ENCODE data around the gene MINDY1. TPM values are rescaled to one million over a fixed set of nuclear protein-coding genes. Genes with fewer than 3 reads are reported as not detected.
A peak's percentile ranks its signal among the peaks of the same experiment; 100 is the strongest.

Gene MINDY1
- total and polyA plus RNA-seq, 3 donors from 2014 or later = 49.8 to 69.8 (median 56.9) TPM

- no peaks in the 10 kb centered on the region for H3K27me3 ChIP-seq
- TF ChIP-seq, protein P1, sequence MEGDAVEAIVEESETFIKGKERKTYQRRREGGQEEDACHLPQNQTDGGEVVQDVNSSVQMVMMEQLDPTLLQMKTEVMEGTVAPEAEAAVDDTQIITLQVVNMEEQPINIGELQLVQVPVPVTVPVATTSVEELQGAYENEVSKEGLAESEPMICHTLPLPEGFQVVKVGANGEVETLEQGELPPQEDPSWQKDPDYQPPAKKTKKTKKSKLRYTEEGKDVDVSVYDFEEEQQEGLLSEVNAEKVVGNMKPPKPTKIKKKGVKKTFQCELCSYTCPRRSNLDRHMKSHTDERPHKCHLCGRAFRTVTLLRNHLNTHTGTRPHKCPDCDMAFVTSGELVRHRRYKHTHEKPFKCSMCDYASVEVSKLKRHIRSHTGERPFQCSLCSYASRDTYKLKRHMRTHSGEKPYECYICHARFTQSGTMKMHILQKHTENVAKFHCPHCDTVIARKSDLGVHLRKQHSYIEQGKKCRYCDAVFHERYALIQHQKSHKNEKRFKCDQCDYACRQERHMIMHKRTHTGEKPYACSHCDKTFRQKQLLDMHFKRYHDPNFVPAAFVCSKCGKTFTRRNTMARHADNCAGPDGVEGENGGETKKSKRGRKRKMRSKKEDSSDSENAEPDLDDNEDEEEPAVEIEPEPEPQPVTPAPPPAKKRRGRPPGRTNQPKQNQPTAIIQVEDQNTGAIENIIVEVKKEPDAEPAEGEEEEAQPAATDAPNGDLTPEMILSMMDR (IDR thresholded peaks at IDR 0.05) = no peak
- no peak for TF ChIP-seq POLR2A (IDR thresholded peaks at IDR 0.05)
- no peak overlapping the region for H3K4me3 ChIP-seq
- intact Hi-C loops (cut with DNase I; ENCODE audit: low total_unique reads) = no loop called here
- peaks cover 8% of the 10 kb centered on the region for H3K4me1 ChIP-seq
- H3K36me3 ChIP-seq (ENCODE audit: low read depth, missing control alignments) = no peaks in the 10 kb centered on the region
- no peaks in the 10 kb centered on the region for H3K9me3 ChIP-seq
- 54 to 74% methylated on average over 2 of the region's 2 CpGs for WGBS, 2 donors
- no peak overlapping the region for H3K27ac ChIP-seq
- no peak for DNase-seq
Observed at GRCh38 chr1:151051356-151052009, 44.8 kb upstream of the MINDY1 start.

GRCh38 chr1:151050051-151050688 lies 43.5 kb upstream of the MINDY1 start:
- no peak overlapping the region for H3K4me3 ChIP-seq
- H3K9me3 ChIP-seq = no peaks in the 10 kb centered on the region
- H3K27me3 ChIP-seq = no peaks in the 10 kb centered on the region
- DNase-seq = no peak
- TF ChIP-seq POLR2A (IDR thresholded peaks at IDR 0.05) = no peak
- TF ChIP-seq, protein P1 (IDR thresholded peaks at IDR 0.05) = no peak
- H3K36me3 ChIP-seq (ENCODE audit: low read depth, missing control alignments) = no peaks in the 10 kb centered on the region
- H3K27ac ChIP-seq = no peak overlapping the region
- 88 to 91% methylated on average over 2 of the region's 2 CpGs for WGBS, 2 donors
- intact Hi-C loops (cut with DNase I; ENCODE audit: low total_unique reads) = no loop called here
- peaks cover 4% of the 10 kb centered on the region for H3K4me1 ChIP-seq

DNA sequence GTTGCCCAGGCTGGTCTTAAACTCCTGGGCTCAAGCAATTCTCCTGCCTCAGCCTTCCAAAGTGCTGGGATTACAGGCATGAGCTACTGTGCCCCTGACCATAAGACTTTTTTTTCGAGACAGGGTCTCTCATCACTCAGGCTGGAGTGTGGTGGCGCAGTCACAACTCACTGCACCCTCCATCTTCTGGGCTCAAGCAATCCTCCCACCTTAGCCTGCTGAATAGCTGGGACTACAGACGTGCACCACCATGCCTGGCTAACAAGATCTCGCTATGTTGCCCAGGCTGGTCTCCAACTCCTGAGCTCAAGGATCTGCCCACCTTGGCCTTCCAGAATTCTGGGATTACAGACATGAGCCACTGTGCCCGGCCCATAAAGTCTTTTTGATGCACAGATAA lies 42.8 kb upstream of the MINDY1 start:
- no peak for DNase-seq
- intact Hi-C loops (cut with DNase I; ENCODE audit: low total_unique reads) = no loop called here
- 82 to 89% methylated on average over 5 of the region's 5 CpGs for WGBS, 2 donors
- Histone ChIP-seq H3K27me3 (no peaks in the 10 kb centered on the region), H3K27ac (no peak overlapping the region), H3K36me3 (ENCODE audit: low read depth, missing control alignments) (no peaks in the 10 kb centered on the region), H3K4me1 (peaks cover 4% of the 10 kb centered on the region), H3K9me3 (no peaks in the 10 kb centered on the region), H3K4me3 (no peak overlapping the region)
- TF ChIP-seq, protein P1 (IDR thresholded peaks at IDR 0.05) = no peak
- TF ChIP-seq POLR2A (IDR thresholded peaks at IDR 0.05) = no peak

GRCh38 chr1:151048645-151049032 lies 41.9 kb upstream of the MINDY1 start:
- H3K27me3 ChIP-seq = no peaks in the 10 kb centered on the region
- peaks cover 4% of the 10 kb centered on the region for H3K4me1 ChIP-seq
- H3K4me3 ChIP-seq = peak overlapping the region; percentile 79 to 93
- intact Hi-C loops (cut with DNase I; ENCODE audit: low total_unique reads) = no loop called here
- DNase-seq = no peak
- no peaks in the 10 kb centered on the region for H3K9me3 ChIP-seq
- H3K27ac ChIP-seq = peak overlapping the region in 1 of 2 donors; percentile 95
- TF ChIP-seq, protein P1 (IDR thresholded peaks at IDR 0.05) = peak in 2 of 3 experiments; percentile 4 to 53
- TF ChIP-seq POLR2A (IDR thresholded peaks at IDR 0.05) = no peak
- 0 to 3% methylated on average over 3 of the region's 3 CpGs for WGBS, 2 donors
- no peaks in the 10 kb centered on the region for H3K36me3 ChIP-seq (ENCODE audit: low read depth, missing control alignments)
